Natural killer cell (primary cell): Measurements from ENCODE around the gene C9orf85. TPM values are rescaled to one million over a fixed set of nuclear protein-coding genes. Genes with fewer than 3 reads are reported as not detected.

Experiments
- ATAC-seq, 3 donors: fragments of 150-1000 bp in 2 of 3; fragments of 200-7000 bp in 1 of 3; cut with Tn5 transposase; 1 replicate in 1 of 3; 2 replicates in 2 of 3; pipeline ENCODE4 v1.10.0; 2021; ENCODE audit warnings: mild to moderate bottlenecking in 2 of 3, moderate library complexity in 2 of 3
- DNase-seq, 2 donors: peaks; one replicate each; pipeline versions ENCODE4 v3.0.0 to v3.0.0-alpha.2; 2013 to 2021; ENCODE audit warnings: mixed read lengths in 1 of 2
- H3K27ac ChIP-seq: one replicate; pipeline ENCODE4 v1.5.1; 2013; ENCODE audit warnings: mild to moderate bottlenecking, low read length
- H3K27me3 ChIP-seq: one replicate; pipeline ENCODE4 v1.6.1; 2013; ENCODE audit warnings: low read length; ENCODE audit not compliant: control insufficient read depth, insufficient read depth
- H3K36me3 ChIP-seq: one replicate; pipeline ENCODE4 v1.6.1; 2013; ENCODE audit warnings: low read length; ENCODE audit not compliant: control insufficient read depth, insufficient read depth
- H3K4me1 ChIP-seq: one replicate; pipeline ENCODE4 v1.6.1; 2013; ENCODE audit warnings: low read length; ENCODE audit not compliant: control insufficient read depth, insufficient read depth
- H3K4me3 ChIP-seq: one replicate; pipeline ENCODE4 v1.5.1; 2013; ENCODE audit warnings: low read length
- H3K9me3 ChIP-seq: one replicate; pipeline ENCODE4 v1.6.1; 2013; ENCODE audit warnings: low read length; ENCODE audit not compliant: control insufficient read depth, insufficient read depth
- H3K27ac Mint-ChIP-seq, 2 donors: one replicate each; pipeline ENCODE4 v1.8.0; 2022; ENCODE audit warnings: mild to moderate bottlenecking in 2 of 2, mixed read lengths in 2 of 2, moderate library complexity in 1 of 2
- H3K27me3 Mint-ChIP-seq, 2 donors: one replicate each; pipeline ENCODE4 v1.8.0; 2022; ENCODE audit warnings: low read depth in 2 of 2, mixed read lengths in 2 of 2
- H3K36me3 Mint-ChIP-seq: one replicate; pipeline ENCODE4 v1.8.0; 2022; ENCODE audit warnings: mixed read lengths
- H3K4me1 Mint-ChIP-seq, 2 donors: one replicate each; pipeline ENCODE4 v1.8.0; 2022; ENCODE audit warnings: mixed read lengths in 2 of 2
- H3K4me3 Mint-ChIP-seq: one replicate; pipeline ENCODE4 v1.8.0; 2022; ENCODE audit warnings: mild to moderate bottlenecking, moderate library complexity, mixed read lengths
- H3K9me3 Mint-ChIP-seq, 2 donors: one replicate each; pipeline ENCODE4 v1.8.0; 2022; ENCODE audit warnings: mixed read lengths in 2 of 2
- WGBS: methylation state at CpG from one replicate; pipeline ENCODE4 v1.1.7; 2013; ENCODE audit warnings: missing lambda C conversion rate; ENCODE audit not compliant: insufficient coverage; 5-methylcytosine and 5-hydroxymethylcytosine counted together
- intact Hi-C: fragments of 100-400 bp; cut with micrococcal nuclease; formaldehyde crosslinking; loops from one replicate; pipeline ENCODE4 v1.14.2; 2022
- total RNA-seq, 4 donors: library from RNA; stranded (reverse); fragments of 120-200 nt in 1 of 4; gene quantifications; one replicate each; pipeline versions ENCODE4 v1.2.3 to v1.2.4, GENCODE V29; 2013 to 2022
- TF ChIP-seq, protein P1 (sequence below): fragments of 200-600 bp; IDR thresholded peaks from one replicate; pipeline ENCODE4 v1.8.0; 2022; ENCODE audit warnings: antibody characterized with exemption

The C9orf85 gene
- total RNA-seq, 3 donors from 2014 or later (not counting 1 experiment from before 2014, with no cell fraction given), result 5.6 to 11.1 (median 9.2) TPM

DNA sequence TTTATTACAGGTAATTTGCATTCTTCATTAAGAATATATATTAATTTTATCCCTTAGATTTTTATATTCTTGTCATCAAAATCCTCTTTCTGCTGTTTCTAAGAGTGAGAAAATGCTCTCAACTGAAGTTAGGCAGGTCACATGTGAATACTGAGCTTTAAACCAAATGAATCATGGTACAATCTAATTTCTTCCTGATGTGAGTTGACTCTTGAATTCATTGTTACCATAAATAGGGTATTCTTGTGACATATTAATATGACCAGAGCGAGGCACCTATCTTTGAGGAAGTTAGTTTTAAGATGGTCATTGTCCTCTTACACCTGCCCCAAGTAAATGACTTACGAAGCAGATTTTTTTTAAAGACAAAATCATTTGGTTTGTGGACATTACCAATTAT is 17.4 kb downstream of the C9orf85 start:
- Histone ChIP-seq H3K27ac (no peak overlapping the region), H3K36me3 (no peaks in the 10 kb centered on the region), H3K4me1 (no peaks in the 10 kb centered on the region), H3K9me3 (no peaks in the 10 kb centered on the region), H3K4me3 (no peak overlapping the region), H3K27me3 (no peaks in the 10 kb centered on the region)
- TF ChIP-seq, protein P1, sequence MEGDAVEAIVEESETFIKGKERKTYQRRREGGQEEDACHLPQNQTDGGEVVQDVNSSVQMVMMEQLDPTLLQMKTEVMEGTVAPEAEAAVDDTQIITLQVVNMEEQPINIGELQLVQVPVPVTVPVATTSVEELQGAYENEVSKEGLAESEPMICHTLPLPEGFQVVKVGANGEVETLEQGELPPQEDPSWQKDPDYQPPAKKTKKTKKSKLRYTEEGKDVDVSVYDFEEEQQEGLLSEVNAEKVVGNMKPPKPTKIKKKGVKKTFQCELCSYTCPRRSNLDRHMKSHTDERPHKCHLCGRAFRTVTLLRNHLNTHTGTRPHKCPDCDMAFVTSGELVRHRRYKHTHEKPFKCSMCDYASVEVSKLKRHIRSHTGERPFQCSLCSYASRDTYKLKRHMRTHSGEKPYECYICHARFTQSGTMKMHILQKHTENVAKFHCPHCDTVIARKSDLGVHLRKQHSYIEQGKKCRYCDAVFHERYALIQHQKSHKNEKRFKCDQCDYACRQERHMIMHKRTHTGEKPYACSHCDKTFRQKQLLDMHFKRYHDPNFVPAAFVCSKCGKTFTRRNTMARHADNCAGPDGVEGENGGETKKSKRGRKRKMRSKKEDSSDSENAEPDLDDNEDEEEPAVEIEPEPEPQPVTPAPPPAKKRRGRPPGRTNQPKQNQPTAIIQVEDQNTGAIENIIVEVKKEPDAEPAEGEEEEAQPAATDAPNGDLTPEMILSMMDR, result no peak
- H3K4me3 Mint-ChIP-seq, result no peak overlapping the region
- no peak for ATAC-seq
- intact Hi-C loops, result no loop called here
- WGBS, result no CpG with 5 or more reads among the region's 2 CpGs
- no peaks in the 10 kb centered on the region for H3K27me3 Mint-ChIP-seq
- no peak overlapping the region for H3K27ac Mint-ChIP-seq
- H3K36me3 Mint-ChIP-seq, result no peaks in the 10 kb centered on the region
- H3K9me3 Mint-ChIP-seq, result no peaks in the 10 kb centered on the region
- no peak for DNase-seq
- H3K4me1 Mint-ChIP-seq, result peaks cover 12 to 15% of the 10 kb centered on the region in 2 donors

DNA sequence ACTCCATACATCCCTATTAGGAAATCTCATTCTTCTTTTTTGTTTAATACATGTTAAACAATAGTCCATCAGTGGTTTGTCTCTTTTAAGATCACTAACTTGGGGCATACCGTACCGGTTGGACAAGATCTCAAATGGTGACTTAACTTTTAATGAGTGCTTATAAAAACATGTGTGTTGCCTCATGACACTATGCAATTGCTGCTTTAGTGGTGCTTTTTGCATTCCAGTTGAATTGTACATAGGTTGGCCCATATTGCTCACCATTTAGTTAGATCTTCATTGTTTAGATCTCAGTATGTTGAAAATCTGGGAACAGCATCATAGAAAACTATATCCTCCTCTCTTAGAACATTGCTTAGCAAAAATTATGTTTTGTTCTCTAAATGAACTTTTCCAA is 17.8 kb downstream of the C9orf85 start:
- H3K4me3 ChIP-seq, result no peak overlapping the region
- Mint-ChIP-seq H3K4me1 (peaks cover 8 to 11% of the 10 kb centered on the region in 2 donors), H3K27me3 (no peaks in the 10 kb centered on the region), H3K4me3 (no peak overlapping the region), H3K9me3 (no peaks in the 10 kb centered on the region), H3K36me3 (no peaks in the 10 kb centered on the region), H3K27ac (no peak overlapping the region)
- no peaks in the 10 kb centered on the region for H3K9me3 ChIP-seq
- no peaks in the 10 kb centered on the region for H3K4me1 ChIP-seq
- ATAC-seq (no peak), DNase-seq (no peak)
- H3K27ac ChIP-seq, result no peak overlapping the region
- intact Hi-C loops, result no loop called here
- H3K36me3 ChIP-seq, result no peaks in the 10 kb centered on the region
- no peaks in the 10 kb centered on the region for H3K27me3 ChIP-seq
- TF ChIP-seq, protein P1, result no peak
- 90% methylated on average over 2 of the region's 2 CpGs for WGBS

DNA sequence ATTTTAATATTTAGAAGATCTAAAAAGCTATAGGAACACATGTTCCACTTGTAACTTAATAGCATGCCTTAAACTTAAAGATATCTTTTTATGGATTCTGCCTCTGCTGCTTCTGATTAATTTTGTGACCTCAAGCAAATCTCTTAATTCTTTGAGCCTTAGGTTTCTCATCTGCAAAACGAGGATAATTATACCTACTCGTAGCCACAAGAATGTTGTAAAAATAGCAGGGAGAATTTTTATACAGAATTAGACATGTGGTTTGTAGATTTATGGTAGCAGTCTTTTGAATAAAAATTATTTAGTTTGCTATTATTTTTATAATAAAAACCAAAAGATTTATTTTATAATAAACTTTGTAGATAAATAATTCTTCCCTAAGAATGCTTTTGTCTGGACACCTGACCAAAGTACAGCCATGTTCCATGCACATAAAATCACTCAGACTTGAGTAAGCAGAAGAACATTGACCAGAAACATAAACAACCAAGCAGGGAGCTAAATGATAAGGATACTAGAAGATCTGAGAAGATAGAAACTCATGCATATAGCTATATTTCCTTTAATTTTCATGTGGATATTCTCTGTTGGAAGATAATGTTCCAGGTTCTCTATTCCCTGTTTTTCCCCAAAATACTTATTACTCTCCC is 18.5 kb downstream of the C9orf85 start:
- Histone ChIP-seq H3K9me3 (no peaks in the 10 kb centered on the region), H3K4me3 (no peak overlapping the region), H3K27me3 (no peaks in the 10 kb centered on the region), H3K36me3 (no peaks in the 10 kb centered on the region), H3K4me1 (no peaks in the 10 kb centered on the region), H3K27ac (no peak overlapping the region)
- Mint-ChIP-seq H3K9me3 (no peaks in the 10 kb centered on the region), H3K4me3 (no peak overlapping the region), H3K27ac (no peak overlapping the region), H3K4me1 (peaks cover 8% of the 10 kb centered on the region in 2 donors), H3K36me3 (no peaks in the 10 kb centered on the region), H3K27me3 (no peaks in the 10 kb centered on the region)
- DNase-seq (no peak), ATAC-seq (no peak)
- WGBS, result 57% methylated on average over 1 of the region's 2 CpGs
- TF ChIP-seq, protein P1, result no peak
- intact Hi-C loops, result no loop called here

DNA sequence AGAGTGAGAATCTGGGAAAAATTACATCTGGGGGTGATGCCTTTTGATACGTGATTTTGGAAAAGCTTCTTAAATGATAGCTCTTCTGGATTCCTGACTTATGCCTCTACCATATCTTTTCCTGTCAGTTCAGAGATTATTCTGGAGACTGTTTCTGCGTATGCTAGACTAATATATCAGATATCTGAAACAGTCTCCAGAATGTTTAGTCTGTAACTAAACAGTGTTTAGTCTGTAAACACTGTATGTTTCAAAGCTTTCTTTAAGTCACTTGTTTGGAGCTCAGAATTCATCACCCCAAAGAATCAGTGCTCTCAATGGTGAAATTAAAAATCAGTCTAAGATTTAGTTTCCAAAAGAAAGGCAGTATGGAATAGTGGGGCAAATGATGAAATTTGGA is 19.7 kb downstream of the C9orf85 start:
- Histone ChIP-seq H3K4me1 (no peaks in the 10 kb centered on the region), H3K4me3 (no peak overlapping the region), H3K27me3 (no peaks in the 10 kb centered on the region), H3K9me3 (no peaks in the 10 kb centered on the region), H3K27ac (no peak overlapping the region), H3K36me3 (no peaks in the 10 kb centered on the region)
- H3K4me3 Mint-ChIP-seq, result no peak overlapping the region
- ATAC-seq (no peak), DNase-seq (no peak)
- WGBS, result 100% methylated on average over 1 of the region's 2 CpGs
- intact Hi-C loops, result no loop called here
- TF ChIP-seq, protein P1, result no peak
- H3K36me3 Mint-ChIP-seq, result no peaks in the 10 kb centered on the region
- H3K9me3 Mint-ChIP-seq, result no peaks in the 10 kb centered on the region
- peaks cover 18 to 19% of the 10 kb centered on the region in 2 donors for H3K4me1 Mint-ChIP-seq
- H3K27ac Mint-ChIP-seq, result no peak overlapping the region
- no peaks in the 10 kb centered on the region for H3K27me3 Mint-ChIP-seq
